Naive B cell (primary cell): ENCODE results near the gene ADGRB3. TPM values are rescaled to one million over a fixed set of nuclear protein-coding genes. Genes with fewer than 3 reads are reported as not detected.
A peak's percentile ranks its signal among the peaks of the same experiment; 100 is the strongest.
"Not testable (repeated sequence)": the region's sequence is repeated elsewhere in the genome, so short reads cannot be mapped to it uniquely, and the experiment has no call there.

Experiments used
- ATAC-seq, 2 donors: fragments of 150-1000 bp; cut with Tn5 transposase; 2 replicates each; pipeline ENCODE4 v1.10.0; 2021; ENCODE audit warnings: low read depth in 2 of 2, mild to moderate bottlenecking in 2 of 2, moderate library complexity in 2 of 2
- DNase-seq: peaks from one replicate; pipeline ENCODE4 v3.0.0; 2022
- H3K27ac Mint-ChIP-seq, 6 donors: one replicate each; pipeline ENCODE4 v1.8.0; 2020 to 2022; ENCODE audit warnings: mild to moderate bottlenecking in 6 of 6, mixed read lengths in 6 of 6, moderate library complexity in 5 of 6, inconsistent platforms in 2 of 6
- H3K27me3 Mint-ChIP-seq, 3 donors: one replicate each; pipeline ENCODE4 v1.8.0; 2021 to 2022; ENCODE audit warnings: mixed read lengths in 3 of 3, mild to moderate bottlenecking in 1 of 3
- H3K36me3 Mint-ChIP-seq, 2 donors: one replicate each; pipeline ENCODE4 v1.8.0; 2020 to 2022; ENCODE audit warnings: mixed read lengths in 2 of 2, inconsistent platforms in 1 of 2, mild to moderate bottlenecking in 1 of 2
- H3K4me1 Mint-ChIP-seq, 3 donors: one replicate each; pipeline ENCODE4 v1.8.0; 2020 to 2022; ENCODE audit warnings: mixed read lengths in 3 of 3, inconsistent platforms in 1 of 3, mild to moderate bottlenecking in 1 of 3, moderate library complexity in 1 of 3
- H3K4me3 Mint-ChIP-seq, 8 donors: one replicate each; pipeline ENCODE4 v1.8.0; 2020 to 2022; ENCODE audit warnings: mild to moderate bottlenecking in 8 of 8, mixed read lengths in 8 of 8, moderate library complexity in 8 of 8, inconsistent platforms in 2 of 8
- H3K9me3 Mint-ChIP-seq, 7 donors: one replicate each; pipeline ENCODE4 v1.8.0; 2020 to 2022; ENCODE audit warnings: mixed read lengths in 7 of 7, mild to moderate bottlenecking in 5 of 7, inconsistent platforms in 2 of 7, moderate library complexity in 1 of 7
- polyA plus RNA-seq, 6 donors: library from polyadenylated mRNA; unstranded; fragments of 300-500 nt; fragmentation: Illumina TruSeq; gene quantifications; one replicate each; pipeline ENCODE4 v1.2.3, GENCODE V29; 2021; ENCODE audit warnings: low read depth in 6 of 6

Gene ADGRB3
- polyA plus RNA-seq, 6 donors from 2014 or later, result not detected

DNA sequence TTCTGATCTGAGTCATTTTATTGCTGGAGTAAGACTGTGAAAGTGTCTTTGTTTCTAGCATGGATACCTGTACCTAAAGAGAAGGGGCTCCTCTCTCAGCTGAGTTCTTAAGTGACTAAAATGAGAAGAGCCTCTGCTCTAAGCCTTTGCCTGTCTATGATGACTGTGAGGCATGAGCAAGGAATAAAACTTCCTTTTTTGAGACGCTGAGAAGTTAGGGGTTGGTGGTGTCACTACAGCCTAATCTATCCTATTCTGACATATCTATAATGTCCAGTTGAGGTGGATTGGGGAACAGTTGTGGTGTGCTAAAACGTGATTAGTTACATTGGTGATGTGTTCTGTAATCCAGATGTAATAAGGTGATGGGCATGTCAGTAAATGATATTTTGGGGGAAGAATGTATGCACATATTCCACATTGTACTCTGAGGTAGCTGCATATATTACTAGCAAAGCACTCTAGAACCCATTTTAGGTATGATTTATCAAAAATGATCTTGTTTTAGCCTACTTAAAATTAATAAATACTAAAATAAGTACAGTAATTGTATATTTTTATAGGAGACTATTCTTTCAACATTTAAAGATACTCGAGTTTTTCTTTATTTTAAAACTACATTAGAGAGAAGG lies 18.1 kb downstream of the ADGRB3 start:
- H3K4me1 Mint-ChIP-seq, result no peaks in the 10 kb centered on the region
- DNase-seq, result no peak
- no peak for ATAC-seq

DNA sequence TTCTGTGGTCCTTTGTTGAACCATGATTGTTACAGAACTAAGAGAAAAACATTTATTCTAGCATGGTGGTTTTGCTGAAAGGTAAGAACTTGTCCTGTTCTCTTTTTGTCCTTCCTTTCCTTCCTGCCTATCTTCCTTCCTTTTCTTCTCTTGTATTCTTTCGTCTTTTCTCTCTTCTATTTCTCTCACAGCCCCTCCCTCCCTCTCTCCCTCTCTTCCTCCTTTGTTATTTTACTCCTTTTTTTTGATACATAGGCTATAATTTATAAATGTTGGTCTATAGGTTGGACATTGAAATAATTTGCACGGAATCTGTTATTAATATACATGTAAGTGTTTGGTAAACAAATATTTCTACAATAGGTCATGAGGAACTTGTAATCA lies 18.6 kb downstream of the ADGRB3 start:
- no peaks in the 10 kb centered on the region for H3K4me1 Mint-ChIP-seq
- H3K27me3 Mint-ChIP-seq, result no peaks in the 10 kb centered on the region
- ATAC-seq (no peak), DNase-seq (no peak)
- no peak overlapping the region for H3K4me3 Mint-ChIP-seq
- H3K36me3 Mint-ChIP-seq, result no peaks in the 10 kb centered on the region
- no peaks in the 10 kb centered on the region for H3K9me3 Mint-ChIP-seq
- H3K27ac Mint-ChIP-seq, result no peak overlapping the region

More for the DNA sequence above, 18.1 kb downstream of the ADGRB3 start:
- Mint-ChIP-seq H3K9me3 (no peaks in the 10 kb centered on the region), H3K27ac (no peak overlapping the region), H3K36me3 (no peaks in the 10 kb centered on the region), H3K4me3 (no peak overlapping the region), H3K27me3 (no peaks in the 10 kb centered on the region)

DNA sequence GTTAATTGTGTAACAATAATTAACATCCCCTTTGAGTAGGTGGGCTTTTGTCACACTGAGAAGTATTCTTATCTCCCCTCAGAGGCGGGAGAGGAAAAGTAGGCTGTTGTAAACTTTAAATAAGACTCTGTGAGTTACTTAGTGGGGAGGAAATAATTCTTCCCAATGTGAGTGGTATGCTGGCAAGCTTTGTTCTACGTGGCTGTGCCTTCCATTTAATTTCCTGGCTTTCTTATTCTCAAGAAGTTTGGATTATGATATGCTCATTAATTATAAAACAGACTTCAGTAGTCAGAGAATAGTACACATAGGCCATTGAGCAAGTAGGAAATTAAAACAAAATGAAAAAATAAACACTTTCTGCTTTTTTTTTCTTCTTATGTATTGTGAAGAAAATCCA lies 19.1 kb downstream of the ADGRB3 start:
- no peaks in the 10 kb centered on the region for H3K4me1 Mint-ChIP-seq
- H3K9me3 Mint-ChIP-seq, result no peaks in the 10 kb centered on the region
- H3K36me3 Mint-ChIP-seq, result no peaks in the 10 kb centered on the region
- no peak for DNase-seq
- H3K4me3 Mint-ChIP-seq, result no peak overlapping the region
- H3K27me3 Mint-ChIP-seq, result no peaks in the 10 kb centered on the region
- H3K27ac Mint-ChIP-seq, result no peak overlapping the region
- no peak for ATAC-seq

DNA sequence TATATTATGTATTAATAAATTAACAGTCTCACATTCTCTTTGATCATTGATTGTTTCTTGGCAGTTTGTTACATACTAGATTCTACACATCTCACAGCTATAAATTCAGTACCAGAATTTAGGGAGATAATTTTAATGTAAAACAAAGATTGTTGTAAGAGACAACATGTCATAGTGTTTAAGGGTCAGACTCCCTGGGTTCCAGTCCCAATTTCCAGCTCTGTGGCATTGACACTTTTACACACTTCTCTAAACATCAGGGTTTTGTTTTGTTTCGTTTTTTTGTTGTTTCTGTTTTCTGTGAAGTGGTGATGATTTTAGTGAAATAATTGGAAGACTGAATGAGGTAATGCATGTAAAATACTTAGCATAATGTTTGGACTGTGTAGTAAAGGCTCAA lies 19.9 kb downstream of the ADGRB3 start:
- no peak overlapping the region for H3K4me3 Mint-ChIP-seq
- H3K27me3 Mint-ChIP-seq, result no peaks in the 10 kb centered on the region
- H3K27ac Mint-ChIP-seq, result no peak overlapping the region
- no peaks in the 10 kb centered on the region for H3K4me1 Mint-ChIP-seq
- DNase-seq (no peak), ATAC-seq (no peak)
- H3K36me3 Mint-ChIP-seq, result no peaks in the 10 kb centered on the region
- H3K9me3 Mint-ChIP-seq, result no peaks in the 10 kb centered on the region

DNA sequence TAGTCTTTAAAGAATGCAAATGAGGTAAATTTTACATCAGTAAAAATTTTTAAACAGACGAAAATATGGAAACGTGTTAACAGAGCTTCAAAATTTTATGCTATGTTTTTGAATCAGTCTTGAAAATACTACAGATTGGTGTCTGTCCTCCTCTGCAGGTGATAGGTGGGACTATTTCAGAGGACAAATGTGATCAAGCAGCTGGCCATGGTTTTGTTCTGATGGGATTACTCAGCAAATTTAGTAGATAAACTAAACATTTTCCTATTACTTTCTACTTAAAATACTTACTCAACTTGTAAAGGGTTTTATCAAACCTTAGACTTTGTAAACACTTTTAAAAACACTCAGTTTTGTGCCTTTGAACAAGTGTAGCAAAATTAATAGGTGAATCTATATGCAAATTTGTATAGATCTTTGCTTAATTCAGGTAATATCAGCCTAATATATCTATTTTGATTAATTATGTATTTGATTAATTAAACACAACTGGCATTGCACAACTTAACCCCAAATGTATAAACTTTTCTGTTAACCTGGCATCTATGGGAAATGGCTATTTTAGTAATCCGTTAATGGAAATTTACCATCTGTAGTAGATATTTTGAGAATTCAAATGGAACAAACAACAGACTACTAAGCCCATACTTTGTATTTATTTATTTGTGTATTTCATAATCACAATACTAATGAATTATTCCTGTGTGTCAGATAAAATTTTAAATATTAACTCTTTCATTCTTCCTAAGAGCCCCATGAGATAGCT lies 22.5 kb downstream of the ADGRB3 start:
- H3K4me1 Mint-ChIP-seq, result no peaks in the 10 kb centered on the region
- no peaks in the 10 kb centered on the region for H3K27me3 Mint-ChIP-seq
- H3K9me3 Mint-ChIP-seq, result peaks cover 0 to 2% (median 0%) of the 10 kb centered on the region in 7 donors
- no peaks in the 10 kb centered on the region for H3K36me3 Mint-ChIP-seq
- DNase-seq (no peak), ATAC-seq (no peak)
- no peak overlapping the region for H3K4me3 Mint-ChIP-seq
- H3K27ac Mint-ChIP-seq, result no peak overlapping the region

DNA sequence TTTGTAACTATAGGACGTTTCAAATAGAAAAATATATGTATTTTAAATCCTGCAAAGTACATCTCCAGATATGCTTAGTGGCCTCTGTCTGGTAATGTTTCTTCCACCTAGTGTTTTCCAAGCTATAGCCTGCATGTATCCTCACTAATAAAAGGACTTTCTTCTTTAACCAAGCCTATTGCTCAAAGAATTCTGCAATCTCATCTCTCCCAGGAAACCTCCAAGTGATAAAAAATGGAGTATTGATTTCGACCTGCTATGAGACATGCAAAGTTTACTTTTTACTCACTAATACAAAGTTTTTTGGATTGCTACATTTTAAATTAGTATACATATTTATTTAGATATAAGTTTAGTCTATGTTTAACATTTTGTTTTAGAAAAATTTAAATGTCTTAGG lies 23.3 kb downstream of the ADGRB3 start:
- no peak overlapping the region for H3K27ac Mint-ChIP-seq
- no peaks in the 10 kb centered on the region for H3K27me3 Mint-ChIP-seq
- H3K4me1 Mint-ChIP-seq, result no peaks in the 10 kb centered on the region
- ATAC-seq (no peak), DNase-seq (no peak)
- peaks cover 0 to 2% (median 0%) of the 10 kb centered on the region in 7 donors for H3K9me3 Mint-ChIP-seq
- no peak overlapping the region for H3K4me3 Mint-ChIP-seq
- H3K36me3 Mint-ChIP-seq, result no peaks in the 10 kb centered on the region

DNA sequence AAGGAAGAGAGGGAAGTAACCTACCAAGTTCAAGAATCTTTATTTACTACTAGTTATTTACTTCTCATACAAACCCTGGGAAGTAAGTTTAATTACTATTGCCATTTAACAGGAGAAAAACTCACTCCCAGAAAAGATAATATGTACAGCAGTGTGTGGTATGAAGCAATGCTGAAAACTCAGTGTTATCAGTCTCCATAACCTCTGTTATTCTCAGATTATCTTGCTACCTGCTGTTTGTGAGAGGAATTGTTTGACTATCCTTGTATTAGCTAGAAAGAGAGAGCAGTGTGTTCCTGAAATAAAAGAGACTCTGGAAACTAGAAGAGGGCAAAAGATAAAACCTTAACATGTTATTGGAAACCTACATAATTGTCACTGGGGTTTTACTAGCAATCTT lies 38.2 kb downstream of the ADGRB3 start:
- Mint-ChIP-seq H3K27me3 (no peaks in the 10 kb centered on the region), H3K4me1 (no peaks in the 10 kb centered on the region), H3K4me3 (no peak overlapping the region), H3K9me3 (peaks cover 0 to 5% (median 0%) of the 10 kb centered on the region in 7 donors), H3K27ac (no peak overlapping the region), H3K36me3 (no peaks in the 10 kb centered on the region)
- DNase-seq (no peak), ATAC-seq (no peak)

DNA sequence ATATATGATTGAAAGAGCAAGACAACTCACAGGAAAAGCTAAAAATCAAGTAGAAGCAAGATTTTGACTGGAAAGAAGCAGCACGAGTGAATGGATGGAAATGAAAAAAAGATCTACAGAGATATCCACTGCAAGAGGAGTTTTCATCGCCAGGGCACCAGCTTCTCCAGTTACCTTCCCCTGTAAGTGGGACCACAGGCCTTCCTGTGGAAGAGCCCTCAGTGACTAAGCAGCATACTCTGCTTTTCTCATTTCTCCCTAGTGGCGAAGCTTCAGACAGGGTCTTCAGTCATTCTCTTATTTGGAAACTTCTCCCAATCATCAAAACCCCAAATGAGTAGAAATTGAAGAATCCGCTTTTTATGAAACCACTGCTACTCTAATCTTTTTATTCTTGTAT lies 40.5 kb downstream of the ADGRB3 start:
- no peaks in the 10 kb centered on the region for H3K36me3 Mint-ChIP-seq
- no peak for ATAC-seq
- H3K4me1 Mint-ChIP-seq, result no peaks in the 10 kb centered on the region
- no peak overlapping the region for H3K4me3 Mint-ChIP-seq
- no peak overlapping the region for H3K27ac Mint-ChIP-seq
- DNase-seq, result no peak
- no peaks in the 10 kb centered on the region for H3K27me3 Mint-ChIP-seq
- H3K9me3 Mint-ChIP-seq, result peaks cover 0 to 5% (median 0%) of the 10 kb centered on the region in 7 donors

DNA sequence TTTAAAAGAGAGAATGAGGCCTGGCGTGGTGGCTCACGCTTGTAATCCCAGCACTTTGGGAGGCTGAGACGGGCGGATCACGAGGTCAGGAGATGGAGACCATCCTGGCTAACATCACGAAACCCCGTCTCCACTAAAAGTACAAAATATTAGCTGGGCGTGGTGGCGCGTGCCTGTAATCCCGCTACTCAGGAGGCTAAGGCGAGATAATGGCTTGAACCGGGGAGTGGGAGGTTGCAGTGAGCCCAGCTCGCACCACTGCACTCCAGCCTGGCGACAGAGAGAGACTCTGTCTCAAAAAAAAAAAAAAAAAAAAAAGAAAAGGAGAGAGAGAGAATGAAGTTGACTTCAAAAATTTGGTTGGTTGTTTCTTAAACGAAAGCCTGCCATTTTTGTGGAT lies 41.0 kb downstream of the ADGRB3 start:
- not testable (repeated sequence) for H3K4me1 Mint-ChIP-seq, H3K4me3 Mint-ChIP-seq, H3K27me3 Mint-ChIP-seq, ATAC-seq, H3K36me3 Mint-ChIP-seq, H3K27ac Mint-ChIP-seq, H3K9me3 Mint-ChIP-seq, DNase-seq

DNA sequence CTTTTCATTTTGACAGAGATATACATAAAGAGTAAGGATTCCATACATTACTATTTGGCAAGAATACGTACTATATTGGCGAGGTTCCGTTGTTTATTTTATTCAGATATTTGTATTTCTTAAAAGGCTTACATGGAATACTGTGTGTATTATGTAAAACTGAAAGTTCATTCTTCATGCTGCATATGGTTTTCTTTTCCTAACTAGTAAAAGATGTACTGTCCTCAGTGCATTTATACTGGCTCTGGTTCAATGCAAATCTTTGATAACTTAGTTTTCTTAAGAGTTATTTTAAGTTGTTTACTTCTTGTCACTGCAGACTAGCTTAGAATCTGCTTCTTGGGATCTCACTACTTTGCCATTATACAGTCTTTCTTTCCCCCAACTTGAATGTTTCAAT lies 42.0 kb downstream of the ADGRB3 start:
- ATAC-seq (no peak), DNase-seq (no peak)
- Mint-ChIP-seq H3K36me3 (no peaks in the 10 kb centered on the region), H3K9me3 (peaks cover 0 to 5% (median 0%) of the 10 kb centered on the region in 7 donors), H3K4me1 (no peaks in the 10 kb centered on the region), H3K27me3 (no peaks in the 10 kb centered on the region), H3K4me3 (no peak overlapping the region), H3K27ac (no peak overlapping the region)

DNA sequence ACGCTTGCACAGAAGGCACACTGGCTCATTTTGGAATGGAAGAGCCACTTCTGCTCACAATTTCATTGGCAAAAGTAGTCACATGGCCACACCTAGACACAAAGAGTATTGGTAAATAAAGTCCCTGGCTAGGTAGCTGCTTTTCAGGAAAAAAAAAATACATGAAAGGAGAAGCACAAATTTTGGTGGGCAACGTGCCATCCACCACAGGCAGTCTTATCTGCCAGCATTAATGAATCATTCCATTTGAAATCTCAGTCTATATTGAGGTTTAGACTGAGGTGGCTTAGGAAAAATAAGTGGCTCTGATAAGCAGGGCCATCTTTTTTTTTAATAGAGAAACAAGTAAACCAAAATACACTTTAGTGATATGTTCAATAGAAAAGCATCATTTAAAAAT lies 44.3 kb downstream of the ADGRB3 start:
- DNase-seq (no peak), ATAC-seq (no peak)
- Mint-ChIP-seq H3K4me1 (no peaks in the 10 kb centered on the region), H3K27ac (no peak overlapping the region), H3K4me3 (no peak overlapping the region), H3K36me3 (no peaks in the 10 kb centered on the region), H3K27me3 (no peaks in the 10 kb centered on the region), H3K9me3 (peaks cover 0 to 3% (median 0%) of the 10 kb centered on the region in 7 donors)

DNA sequence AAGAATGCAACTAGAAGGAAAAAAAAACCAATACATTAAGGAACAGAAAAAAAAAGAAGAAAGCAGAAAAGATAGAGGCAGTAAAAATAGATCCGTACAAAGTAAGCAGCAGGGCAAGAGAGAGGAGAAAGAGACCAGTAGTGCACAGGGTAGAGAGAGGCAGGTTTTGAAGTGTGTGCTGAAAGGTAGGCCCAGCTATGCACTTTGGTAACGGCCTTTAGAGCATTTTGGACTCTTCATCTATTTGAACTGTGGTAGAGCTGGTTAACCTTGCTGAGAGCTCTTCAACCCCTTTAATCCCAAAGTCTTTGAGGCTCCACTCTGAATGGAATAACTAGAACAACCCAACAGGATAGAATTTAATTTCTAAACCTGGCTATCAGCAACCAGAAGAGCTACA lies 45.2 kb downstream of the ADGRB3 start:
- no peak overlapping the region for H3K4me3 Mint-ChIP-seq

DNA sequence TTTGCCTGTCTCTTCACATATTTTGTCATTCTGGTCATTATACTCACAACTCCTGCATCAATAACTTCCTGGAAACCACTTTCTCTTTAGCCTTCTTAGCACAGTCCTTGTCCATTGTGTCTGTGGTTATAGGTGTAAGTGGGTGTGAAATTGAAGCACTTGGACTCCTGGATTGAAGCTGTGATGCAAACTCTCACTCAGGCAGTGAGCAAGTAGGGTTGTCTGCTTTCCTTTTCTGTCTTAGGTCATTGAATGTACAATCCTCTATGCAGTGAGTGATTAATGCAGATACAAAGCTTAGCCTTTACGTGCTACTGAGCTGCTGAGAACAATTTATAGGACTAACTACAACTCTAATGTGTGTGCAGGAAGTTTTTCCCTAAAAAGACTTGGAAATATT lies 54.8 kb downstream of the ADGRB3 start:
- no peaks in the 10 kb centered on the region for H3K27me3 Mint-ChIP-seq
- H3K4me3 Mint-ChIP-seq, result no peak overlapping the region
- no peak for ATAC-seq
- peaks cover 0 to 3% (median 0%) of the 10 kb centered on the region in 7 donors for H3K9me3 Mint-ChIP-seq
- H3K4me1 Mint-ChIP-seq, result no peaks in the 10 kb centered on the region
- peak overlapping the region in 1 of 6 donors; percentile 33 for H3K27ac Mint-ChIP-seq
- no peaks in the 10 kb centered on the region for H3K36me3 Mint-ChIP-seq
- no peak for DNase-seq

More for the DNA sequence above, 45.2 kb downstream of the ADGRB3 start:
- Mint-ChIP-seq H3K4me1 (no peaks in the 10 kb centered on the region), H3K27ac (no peak overlapping the region), H3K36me3 (no peaks in the 10 kb centered on the region), H3K9me3 (peaks cover 0 to 3% (median 0%) of the 10 kb centered on the region in 7 donors), H3K27me3 (no peaks in the 10 kb centered on the region)
- ATAC-seq (no peak), DNase-seq (no peak)

DNA sequence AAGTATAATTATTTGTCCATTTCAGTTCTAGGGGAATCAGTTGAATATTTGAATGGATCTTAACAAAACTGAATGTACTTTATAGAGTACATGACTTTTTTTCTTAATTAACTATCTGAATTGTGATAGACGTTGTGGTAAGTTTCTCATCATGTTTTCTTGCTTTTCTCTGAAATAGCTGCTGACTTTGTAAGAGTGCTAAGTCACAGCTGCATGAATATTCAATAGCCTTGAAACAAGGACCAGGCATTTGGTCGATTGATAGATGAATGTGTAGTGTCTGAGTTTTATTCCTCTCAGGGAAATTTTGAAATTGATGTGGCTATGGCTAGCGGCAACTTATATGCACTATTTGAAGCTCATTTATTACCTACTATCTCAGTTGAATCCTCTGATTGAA lies 56.0 kb downstream of the ADGRB3 start:
- DNase-seq (no peak), ATAC-seq (no peak)
- Mint-ChIP-seq H3K4me1 (no peaks in the 10 kb centered on the region), H3K4me3 (no peak overlapping the region), H3K9me3 (peaks cover 0 to 3% (median 0%) of the 10 kb centered on the region in 7 donors), H3K27me3 (no peaks in the 10 kb centered on the region), H3K27ac (no peak overlapping the region), H3K36me3 (no peaks in the 10 kb centered on the region)
